Endothelial cell of umbilical vein (primary cell): ENCODE data around the gene CCSER1. TPM values are rescaled to one million over a fixed set of nuclear protein-coding genes. Genes with fewer than 3 reads are reported as not detected.
"Not testable (repeated sequence)": the region's sequence is repeated elsewhere in the genome, so short reads cannot be mapped to it uniquely, and the experiment has no call there.

Experiments used
- BruUV-seq: library from RNA; stranded (reverse); fragments of 400-500 nt; replicated peaks from 2 replicates; lab custom pipeline; 2021; lab: Mats Ljungman, UMichigan
- CTCF ChIA-PET: fragments of 300-600, 350-600 bp; sonication (Branson Sonifier 250); formaldehyde crosslinking; loops from one replicate; lab custom pipeline; 2021; ENCODE audit warnings: antibody characterized with exemption, inconsistent platforms; lab: Charles Lee
- POLR2A ChIA-PET: fragments of 300-600, 350-600 bp; sonication (Branson Sonifier 250); formaldehyde crosslinking; loops from one replicate; lab custom pipeline; 2021; ENCODE audit warnings: antibody characterized with exemption, inconsistent platforms; lab: Charles Lee
- DNase-seq: peaks from one replicate; pipeline ENCODE4 v3.0.0-alpha.2; 2011; ENCODE audit warnings: low read depth, low spot score
- FAIRE-seq: peaks from 2 replicates; lab custom pipeline; 2011; peaks lifted over from hg19 to GRCh38; lab: Jason Lieb, UNC
- H2AFZ ChIP-seq: 2 replicates; pipeline ENCODE4 v1.6.0; 2012; ENCODE audit warnings: low read depth, low read length, control low read depth, inconsistent platforms
- H3K27ac ChIP-seq: 2 replicates; pipeline ENCODE4 v1.5.1; 2011; ENCODE audit warnings: low read depth, mild to moderate bottlenecking, control low read depth, low read length, moderate library complexity; ENCODE audit not compliant: insufficient read depth
- H3K27me3 ChIP-seq, 2 experiments: 2 replicates each; pipeline versions ENCODE4 v1.6.0 to v1.6.1; 2011; ENCODE audit warnings: low read length in 2 of 2, mixed read lengths in 1 of 2; ENCODE audit not compliant: control insufficient read depth in 2 of 2, insufficient read depth in 2 of 2
- H3K36me3 ChIP-seq, 2 experiments: 2 replicates in 1 of 2; 3 replicates in 1 of 2; pipeline ENCODE4 v1.5.1; 2011; ENCODE audit warnings: low read length in 2 of 2, mild to moderate bottlenecking in 1 of 2, moderate library complexity in 1 of 2; ENCODE audit not compliant: control insufficient read depth in 2 of 2, insufficient read depth in 2 of 2; ENCODE audit errors: extremely low read depth in 1 of 2
- H3K4me1 ChIP-seq: 3 replicates; pipeline ENCODE4 v1.5.1; 2011; ENCODE audit warnings: mild to moderate bottlenecking, low read length; ENCODE audit not compliant: control insufficient read depth, insufficient read depth; ENCODE audit errors: extremely low read depth
- H3K4me2 ChIP-seq: 2 replicates; pipeline ENCODE4 v1.6.1; 2011; ENCODE audit warnings: low read length, control low read depth, mixed read lengths; ENCODE audit not compliant: insufficient read depth
- H3K4me3 ChIP-seq, 3 experiments: fragments of 200-600 bp in 1 of 3; sonication (generic), shearing (Covaris generic) in 1 of 3; replicated peaks in 1 of 3; 2 replicates each; pipeline ENCODE4 v1.5.1; 2011 to 2016; ENCODE audit warnings: control low read depth in 3 of 3, low read length in 3 of 3, mild to moderate bottlenecking in 2 of 3, inconsistent platforms in 1 of 3, low read depth in 1 of 3, moderate library complexity in 1 of 3; ENCODE audit not compliant: insufficient read depth in 1 of 3
- H3K79me2 ChIP-seq: 2 replicates; pipeline ENCODE4 v1.6.0; 2012; ENCODE audit warnings: low read length, inconsistent platforms; ENCODE audit not compliant: control insufficient read depth, insufficient read depth
- H3K9ac ChIP-seq: replicated peaks from 2 replicates; pipeline ENCODE3; 2011; ENCODE audit warnings: low read length, control low read depth; ENCODE audit not compliant: insufficient read depth; ENCODE audit errors: extremely low read depth
- H3K9me1 ChIP-seq: replicated peaks from 3 replicates; pipeline ENCODE4 v1.6.0; 2011; ENCODE audit warnings: mild to moderate bottlenecking, low read length; ENCODE audit not compliant: control insufficient read depth, insufficient read depth; ENCODE audit errors: extremely low read depth
- H3K9me3 ChIP-seq: replicated peaks from 2 replicates; pipeline ENCODE4 v1.5.1; 2012; ENCODE audit warnings: low read length, inconsistent platforms; ENCODE audit not compliant: control insufficient read depth, insufficient read depth
- H4K20me1 ChIP-seq: replicated peaks from 2 replicates; pipeline ENCODE3; 2011; ENCODE audit warnings: mild to moderate bottlenecking, low read length; ENCODE audit not compliant: control insufficient read depth, insufficient read depth; ENCODE audit errors: extremely low read depth
- POLR2AphosphoS5 ChIP-seq: IDR thresholded peaks from 2 replicates; pipeline ENCODE4 v1.6.1; 2012; ENCODE audit warnings: low read depth, mild to moderate bottlenecking, control low read depth, low read length, moderate library complexity; ENCODE audit not compliant: insufficient read depth
- dilution Hi-C: fragments of 300-500 bp; cut with MboI; formaldehyde crosslinking; loops from one replicate; pipeline ENCODE4 v1.15.0; 2019; ENCODE audit warnings: low sequenced_read_pairs; ENCODE audit not compliant: extremely low pct_ligation_motif_present
- intact Hi-C: fragments of 100-400 bp; cut with micrococcal nuclease; formaldehyde crosslinking; loops from one replicate; pipeline ENCODE4 v1.10.0; 2022
- polyA plus RNA-seq, 4 experiments: library from polyadenylated mRNA; depleted of rRNA in 3 of 4; stranded (reverse) in 3 of 4; unstranded in 1 of 4; fragments of >200 nt; gene quantifications; 2 replicates each; pipeline versions ENCODE4 v1.2.1 to v1.2.3, GENCODE V29; 2011 to 2012; ENCODE audit warnings: missing spikeins in 1 of 4
- total RNA-seq: library from RNA; stranded (reverse); gene quantifications from 2 replicates; pipeline ENCODE4 v1.2.3, GENCODE V29; 2021

The CCSER1 gene
- total and polyA plus RNA-seq, 2 donors (not counting 3 experiments of a cell fraction or from before 2014, with no cell fraction given): 0.11 to 1.8 TPM

DNA sequence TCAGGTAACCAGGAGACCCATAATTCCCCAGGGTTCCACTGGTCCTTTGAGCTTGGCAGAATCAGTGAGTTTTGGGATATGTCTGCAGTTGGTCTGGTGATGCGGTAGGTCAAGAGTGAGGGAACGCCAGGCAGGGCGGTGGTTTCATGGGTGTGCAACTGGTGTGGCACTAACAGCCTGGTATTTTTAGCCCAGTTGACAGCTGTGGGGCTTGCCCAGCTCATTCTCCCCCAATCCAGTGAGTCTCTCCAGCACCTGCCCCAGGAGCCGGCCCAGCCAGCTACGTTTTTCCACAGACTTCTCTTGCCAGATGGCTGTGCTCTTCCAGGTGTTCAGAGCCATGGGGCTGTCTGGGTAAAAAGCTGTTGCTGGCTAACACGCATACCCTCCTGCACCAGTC is 1019.9 kb downstream of the CCSER1 start:
- no peak for FAIRE-seq
- H3K9me3 ChIP-seq: no peaks in the 10 kb centered on the region
- no peaks in the 10 kb centered on the region for H3K4me1 ChIP-seq
- no peak overlapping the region for H2AFZ ChIP-seq
- H3K4me2 ChIP-seq: no peak overlapping the region
- H3K9ac ChIP-seq: no peak overlapping the region
- CTCF ChIA-PET: interaction anchor here (1.4 kb wide), 1 partner anchor 35 kb away, joined by 3 read pairs; no protein-coding TSS in a partner anchor
- dilution Hi-C loops (no loop called here), intact Hi-C loops (no loop called here)
- POLR2A ChIA-PET: no interaction called here
- H4K20me1 ChIP-seq: no peaks in the 10 kb centered on the region
- no peak overlapping the region for H3K4me3 ChIP-seq
- no peak overlapping the region for H3K27ac ChIP-seq
- H3K79me2 ChIP-seq: no peaks in the 10 kb centered on the region
- no TSS peak for BruUV-seq
- no peaks in the 10 kb centered on the region for H3K27me3 ChIP-seq
- DNase-seq: no peak
- TF ChIP-seq POLR2AphosphoS5: no peak
- H3K36me3 ChIP-seq: no peaks in the 10 kb centered on the region
- H3K9me1 ChIP-seq: no peaks in the 10 kb centered on the region

DNA sequence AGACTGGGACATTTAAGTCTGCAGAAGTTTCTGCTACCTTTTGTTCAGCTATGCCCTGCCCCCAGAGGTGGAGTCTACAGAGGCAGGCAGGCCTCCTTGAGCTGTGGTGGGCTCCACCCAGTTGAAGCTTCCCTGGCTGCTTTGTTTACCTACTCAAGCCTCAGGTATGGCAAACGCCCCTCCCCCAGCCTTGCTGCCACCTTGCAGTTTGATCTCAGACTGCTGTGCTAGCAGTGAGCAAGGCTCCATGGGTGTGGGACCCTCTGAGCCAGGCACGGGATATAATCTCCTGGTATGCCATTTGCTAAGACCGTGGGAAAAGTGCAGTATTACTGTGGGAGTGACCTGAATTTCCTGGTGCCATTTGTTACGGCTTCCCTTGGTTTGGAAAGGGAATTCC is 1026.8 kb downstream of the CCSER1 start:
- H3K27me3 ChIP-seq, CTCF ChIA-PET, H3K4me3 ChIP-seq, H3K9ac ChIP-seq, H3K4me1 ChIP-seq, BruUV-seq, FAIRE-seq, H3K36me3 ChIP-seq, DNase-seq, H3K4me2 ChIP-seq, H3K27ac ChIP-seq, H3K9me1 ChIP-seq, H3K79me2 ChIP-seq, H4K20me1 ChIP-seq, POLR2A ChIA-PET, dilution Hi-C loops, H3K9me3 ChIP-seq, H2AFZ ChIP-seq, intact Hi-C loops: not testable (repeated sequence)

DNA sequence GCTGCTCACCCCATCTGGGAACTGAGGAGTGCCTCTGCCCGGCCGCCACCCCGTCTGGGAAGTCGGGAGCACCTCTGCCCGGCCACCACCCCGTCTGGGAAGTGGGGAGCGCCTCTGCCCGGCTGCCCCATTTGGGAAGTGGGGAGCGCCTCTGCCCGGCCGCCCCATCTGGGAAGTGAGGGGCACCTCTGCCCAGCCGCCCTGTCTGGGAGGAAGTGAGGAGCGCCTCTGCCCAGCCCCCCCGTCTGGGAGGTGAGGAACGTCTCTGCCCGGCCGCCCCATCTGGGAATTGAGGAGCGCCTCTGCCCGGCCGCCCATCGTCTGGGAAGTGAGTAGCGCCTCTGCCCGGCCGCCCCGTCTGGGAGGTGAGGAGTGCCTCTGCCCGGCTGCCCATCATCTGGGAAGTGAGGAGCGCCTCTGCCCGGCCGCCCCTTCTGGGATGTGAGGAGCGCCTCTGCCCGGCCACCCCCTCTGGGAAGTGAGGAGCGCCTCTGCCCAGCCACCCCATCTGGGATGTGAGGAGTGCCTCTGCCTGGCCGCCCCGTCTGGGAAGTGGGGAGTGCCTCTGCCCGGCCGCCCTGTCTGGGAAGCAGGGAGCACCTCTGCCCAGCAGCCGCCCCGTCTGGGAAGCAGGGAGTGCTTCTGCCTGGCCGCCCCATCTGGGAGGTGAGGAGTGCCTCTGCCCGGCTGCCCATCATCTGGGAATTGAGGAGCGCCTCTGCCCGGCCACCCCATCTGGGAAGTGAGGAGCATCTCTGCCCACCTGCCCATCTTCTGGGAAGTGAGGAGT is 1040.9 kb downstream of the CCSER1 start:
- CTCF ChIA-PET, H3K4me3 ChIP-seq, POLR2A ChIA-PET, H3K27me3 ChIP-seq, H2AFZ ChIP-seq, H3K79me2 ChIP-seq, BruUV-seq, H3K4me2 ChIP-seq, dilution Hi-C loops, intact Hi-C loops, H3K9ac ChIP-seq, H3K9me3 ChIP-seq, FAIRE-seq, H3K4me1 ChIP-seq, H4K20me1 ChIP-seq, DNase-seq, H3K27ac ChIP-seq, H3K36me3 ChIP-seq, H3K9me1 ChIP-seq: not testable (repeated sequence)
